IgD-negative memory B cell (primary cell): Measurements from ENCODE around the gene C2CD4A. TPM values are rescaled to one million over a fixed set of nuclear protein-coding genes. Genes with fewer than 3 reads are reported as not detected.

Experiments
- H3K27ac Mint-ChIP-seq, 3 donors: one replicate each; pipeline ENCODE4 v1.8.0; 2020 to 2022; ENCODE audit warnings: mild to moderate bottlenecking in 3 of 3, mixed read lengths in 3 of 3, moderate library complexity in 1 of 3
- H3K27me3 Mint-ChIP-seq: one replicate; pipeline ENCODE4 v1.8.0; 2021; ENCODE audit warnings: mixed read lengths
- H3K36me3 Mint-ChIP-seq: one replicate; pipeline ENCODE4 v1.8.0; 2020; ENCODE audit warnings: mild to moderate bottlenecking, mixed read lengths
- H3K4me1 Mint-ChIP-seq, 3 donors: one replicate each; pipeline ENCODE4 v1.8.0; 2020 to 2022; ENCODE audit warnings: mixed read lengths in 3 of 3, mild to moderate bottlenecking in 1 of 3
- H3K4me3 Mint-ChIP-seq, 4 donors: one replicate each; pipeline ENCODE4 v1.8.0; 2020 to 2022; ENCODE audit warnings: mild to moderate bottlenecking in 4 of 4, mixed read lengths in 4 of 4, moderate library complexity in 3 of 4
- H3K9me3 Mint-ChIP-seq, 3 donors: one replicate each; pipeline ENCODE4 v1.8.0; 2020 to 2021; ENCODE audit warnings: mixed read lengths in 3 of 3, mild to moderate bottlenecking in 1 of 3
- polyA plus RNA-seq: library from polyadenylated mRNA; unstranded; fragments of 300-500 nt; fragmentation: Illumina TruSeq; gene quantifications from one replicate; pipeline ENCODE4 v1.2.3, GENCODE V29; 2021

C2CD4A gene
- polyA plus RNA-seq, 1 donor from 2014 or later: not detected

DNA sequence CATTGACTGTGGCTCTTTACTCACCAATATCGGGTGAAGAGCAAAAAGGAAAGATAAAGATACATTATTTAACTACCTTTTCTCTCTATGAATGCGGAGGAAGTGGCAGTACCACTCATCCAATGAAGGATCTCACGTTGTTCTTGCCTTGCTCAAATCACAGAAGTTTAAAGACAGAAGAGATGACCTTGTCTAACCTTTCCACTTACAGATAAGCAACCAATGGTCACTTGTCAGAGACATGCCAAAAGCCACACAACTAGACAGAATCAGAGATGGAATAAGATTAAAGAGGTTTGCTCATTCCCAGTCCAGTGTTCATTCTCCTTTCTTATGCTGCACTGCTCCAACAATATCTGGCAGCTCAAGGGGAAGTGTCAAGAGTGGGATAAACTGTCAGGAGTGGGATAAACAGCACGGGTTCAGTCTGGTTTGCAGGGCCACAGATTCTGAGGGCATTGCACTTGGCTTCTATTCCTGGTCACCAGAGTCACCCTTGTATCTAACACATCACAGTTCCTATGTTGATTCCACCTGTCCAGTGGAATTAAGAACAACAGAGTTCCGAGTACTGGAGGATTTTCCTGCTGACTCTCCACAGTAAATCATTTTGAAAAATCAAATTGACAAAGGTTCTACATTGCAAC is 13.2 kb upstream of the C2CD4A start:
- H3K4me1 Mint-ChIP-seq: peaks cover 38 to 44% (median 43%) of the 10 kb centered on the region in 3 donors
- H3K9me3 Mint-ChIP-seq: peaks cover 0 to 2% (median 0%) of the 10 kb centered on the region in 3 donors
- H3K4me3 Mint-ChIP-seq: peak overlapping the region in 2 of 4 donors; percentile 19 to 44
- peak overlapping the region in 2 of 3 donors; percentile 2 to 16 for H3K27ac Mint-ChIP-seq
- H3K36me3 Mint-ChIP-seq: peaks cover 4% of the 10 kb centered on the region
- no peaks in the 10 kb centered on the region for H3K27me3 Mint-ChIP-seq

DNA sequence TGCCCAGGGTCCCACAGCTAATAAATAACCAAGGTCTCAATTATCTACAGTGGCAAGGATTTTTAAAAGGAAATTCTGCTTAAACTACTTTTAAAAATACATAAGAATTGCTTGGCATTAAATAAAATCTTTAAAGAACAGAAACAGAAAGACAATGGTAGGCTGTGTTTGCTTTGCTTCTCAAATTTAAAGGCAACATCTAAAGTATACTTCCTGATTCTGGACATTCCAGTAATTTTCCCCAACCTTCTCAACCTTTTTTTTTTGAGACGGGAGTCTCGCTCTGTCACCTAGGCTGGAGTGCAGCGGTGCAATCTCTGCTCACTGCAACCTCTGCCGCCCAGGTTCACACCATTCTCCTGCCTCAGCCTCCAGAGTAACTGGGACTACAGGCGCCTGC is 11.8 kb upstream of the C2CD4A start:
- Mint-ChIP-seq H3K36me3 (peaks cover 2% of the 10 kb centered on the region), H3K4me1 (peaks cover 35 to 45% (median 41%) of the 10 kb centered on the region in 3 donors), H3K4me3 (peak overlapping the region in 2 of 4 donors; percentile 30 to 44), H3K27me3 (no peaks in the 10 kb centered on the region), H3K27ac (peak overlapping the region in 1 of 3 donors; percentile 67), H3K9me3 (no peaks in the 10 kb centered on the region)

DNA sequence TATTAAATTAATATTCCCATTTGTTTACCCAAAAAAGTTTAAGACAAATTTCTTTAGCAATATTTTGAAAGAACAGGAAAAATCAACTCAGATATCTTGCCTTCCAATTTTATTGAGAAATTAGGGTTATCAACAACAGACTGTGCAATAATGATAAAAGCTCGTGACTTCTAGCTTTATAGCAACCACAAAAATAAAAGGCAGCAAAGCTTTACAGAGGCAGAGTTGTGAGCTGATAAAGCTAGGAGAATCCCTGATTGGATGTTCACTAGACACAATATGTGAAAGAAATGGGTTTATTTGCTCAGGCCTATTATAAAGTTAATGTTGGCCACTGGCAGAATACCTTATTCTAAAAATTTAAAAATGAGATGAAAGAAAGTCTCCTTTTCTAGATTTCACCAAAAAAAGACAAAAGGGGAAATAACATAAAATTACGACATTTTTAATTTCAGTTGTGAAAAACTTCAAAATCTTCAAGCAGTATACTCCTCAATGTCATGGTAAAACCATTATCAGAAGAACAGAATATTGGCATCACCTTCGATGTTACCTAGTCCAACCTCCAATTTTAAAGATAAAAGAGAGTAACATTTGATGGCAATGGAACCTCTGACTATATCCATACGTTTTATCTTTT is 9.3 kb upstream of the C2CD4A start:
- peak overlapping the region in 1 of 3 donors; percentile 31 for H3K27ac Mint-ChIP-seq
- H3K27me3 Mint-ChIP-seq: no peaks in the 10 kb centered on the region
- H3K4me3 Mint-ChIP-seq: no peak overlapping the region
- peaks cover 29 to 47% (median 47%) of the 10 kb centered on the region in 3 donors for H3K4me1 Mint-ChIP-seq
- no peaks in the 10 kb centered on the region for H3K9me3 Mint-ChIP-seq
- peaks cover 2% of the 10 kb centered on the region for H3K36me3 Mint-ChIP-seq

DNA sequence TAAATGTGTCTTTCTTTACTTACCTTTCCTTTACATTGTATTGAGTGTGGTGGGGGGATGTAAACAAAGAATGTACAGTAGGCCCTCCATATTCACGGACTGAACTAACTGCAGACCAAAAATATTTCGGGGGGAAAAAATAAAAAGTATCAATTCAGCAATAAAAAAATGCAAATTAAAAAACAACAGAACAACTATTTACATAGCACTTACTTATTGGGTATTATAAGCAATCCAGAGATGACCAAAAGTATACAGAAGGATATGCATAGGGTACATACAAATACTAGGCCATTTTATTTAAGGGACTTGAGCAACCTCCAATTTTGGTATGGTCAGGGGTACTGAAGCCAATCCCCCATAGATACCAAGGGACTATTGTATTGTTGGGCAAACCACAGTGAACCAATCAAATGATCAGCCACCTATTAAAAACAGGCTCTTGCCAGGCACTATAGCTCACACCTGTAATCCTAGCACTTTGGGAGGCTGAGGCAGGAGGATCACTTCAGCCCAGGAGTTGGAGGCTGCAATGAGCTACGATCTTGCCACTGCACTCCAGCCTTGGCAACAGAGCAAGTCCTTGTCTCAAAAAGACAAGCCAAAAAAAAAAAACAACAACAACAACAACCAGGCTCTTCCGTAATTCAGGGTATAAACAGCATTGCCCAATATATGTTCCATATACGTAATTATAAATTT is 8.3 kb upstream of the C2CD4A start:
- peaks cover 2% of the 10 kb centered on the region for H3K36me3 Mint-ChIP-seq
- peak overlapping the region in 2 of 3 donors; percentile 71 to 88 for H3K27ac Mint-ChIP-seq
- no peaks in the 10 kb centered on the region for H3K9me3 Mint-ChIP-seq
- peak overlapping the region in 3 of 4 donors; percentile 74 to 90 (median 84) for H3K4me3 Mint-ChIP-seq
- H3K4me1 Mint-ChIP-seq: peaks cover 24 to 39% (median 39%) of the 10 kb centered on the region in 3 donors
- H3K27me3 Mint-ChIP-seq: no peaks in the 10 kb centered on the region

DNA sequence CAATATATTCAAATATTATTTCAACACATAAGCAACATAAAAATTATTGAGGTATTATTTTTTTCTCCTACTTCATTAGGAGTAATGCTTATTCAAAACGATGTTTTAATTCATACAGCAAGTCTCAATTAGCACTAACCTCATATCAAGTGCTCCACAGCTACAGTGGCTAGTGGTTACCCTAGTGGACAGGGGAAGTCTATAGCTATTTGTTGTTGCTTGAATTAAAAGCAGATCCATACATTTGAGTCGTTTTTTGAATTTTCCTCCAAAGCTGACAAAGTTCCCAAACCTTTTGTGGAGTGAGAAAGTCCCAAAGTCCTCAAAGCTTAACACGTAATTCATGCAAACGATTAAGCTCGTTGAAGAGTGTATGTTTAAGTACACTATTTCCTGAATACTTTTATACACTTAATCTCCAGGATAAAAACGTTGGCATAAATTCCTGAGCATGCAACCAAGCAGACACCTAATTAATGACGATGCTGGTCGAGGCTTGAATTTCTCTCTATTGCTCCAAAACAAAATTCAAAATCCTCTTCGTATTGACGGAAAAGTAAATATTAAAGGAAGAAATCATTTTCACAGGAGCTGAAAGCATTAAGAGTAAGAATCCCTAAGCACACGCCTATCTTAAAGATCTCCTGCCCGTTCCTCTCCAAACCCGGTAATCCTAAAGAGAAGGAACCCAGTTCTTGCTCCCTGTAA is 7.5 kb upstream of the C2CD4A start:
- peaks cover 18 to 34% (median 31%) of the 10 kb centered on the region in 3 donors for H3K4me1 Mint-ChIP-seq
- no peaks in the 10 kb centered on the region for H3K9me3 Mint-ChIP-seq
- no peaks in the 10 kb centered on the region for H3K27me3 Mint-ChIP-seq
- H3K36me3 Mint-ChIP-seq: peaks cover 2% of the 10 kb centered on the region
- H3K27ac Mint-ChIP-seq: peak overlapping the region; percentile 88 to 99 (median 96)
- peak overlapping the region; percentile 90 to 99 (median 96) for H3K4me3 Mint-ChIP-seq

DNA sequence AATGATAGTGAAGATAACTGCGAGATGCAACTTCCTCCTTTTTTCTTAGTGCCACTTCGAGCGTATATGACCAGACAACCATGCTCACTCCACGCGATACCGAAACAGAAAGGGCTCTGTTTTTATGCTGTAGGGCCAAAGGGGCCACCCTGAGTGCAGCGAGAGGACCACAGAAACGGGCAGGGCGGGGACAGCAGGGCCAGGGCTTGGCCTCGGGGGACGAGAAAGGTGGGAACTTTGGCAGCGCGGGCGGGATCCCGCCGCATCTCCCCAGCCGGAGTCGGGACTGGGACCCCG is 7.0 kb upstream of the C2CD4A start:
- Mint-ChIP-seq H3K9me3 (no peaks in the 10 kb centered on the region), H3K36me3 (peaks cover 2% of the 10 kb centered on the region), H3K27ac (peak overlapping the region; percentile 88 to 99 (median 96)), H3K27me3 (no peaks in the 10 kb centered on the region), H3K4me3 (peak overlapping the region; percentile 90 to 99 (median 96)), H3K4me1 (peaks cover 15 to 29% (median 26%) of the 10 kb centered on the region in 3 donors)

DNA sequence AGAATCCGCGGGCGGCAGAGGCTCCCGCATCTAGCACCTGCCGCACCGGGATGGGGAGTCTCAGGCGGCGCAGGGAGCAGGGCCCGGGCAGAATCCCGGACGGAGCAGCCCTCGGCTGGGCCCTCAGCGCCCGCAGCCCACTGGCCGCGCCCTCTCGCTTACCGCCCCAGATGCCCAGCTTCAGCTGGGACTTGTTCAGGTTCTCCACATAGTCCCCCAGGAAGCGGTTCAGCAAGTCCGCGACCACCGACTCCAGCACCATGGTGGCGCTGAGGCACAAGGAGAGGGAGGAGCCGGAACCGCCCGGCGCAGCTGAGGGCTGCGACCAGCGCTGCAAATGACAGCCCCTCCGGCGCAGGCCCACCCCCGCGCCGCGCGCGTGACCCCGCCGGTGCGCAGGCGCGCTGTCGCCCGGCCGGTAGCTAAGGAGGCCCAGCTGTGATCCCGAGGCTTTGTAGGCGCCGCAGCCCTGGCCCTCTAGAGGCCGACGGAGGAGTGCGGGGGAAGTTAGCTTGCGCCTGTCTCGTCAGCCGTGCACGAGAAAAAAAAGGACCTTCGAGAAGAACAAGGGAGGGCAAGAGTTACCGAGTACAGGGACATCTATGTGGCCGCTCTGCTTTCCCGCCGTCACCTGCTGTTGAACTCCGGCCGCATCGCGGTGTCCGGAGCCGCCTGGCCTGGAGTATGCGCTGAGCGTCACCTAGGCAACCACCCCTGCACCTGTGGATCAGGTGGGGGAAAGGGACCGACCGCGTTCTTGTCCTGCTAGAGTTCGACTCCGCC is 6.5 kb upstream of the C2CD4A start, which contains the start of gene VPS13C:
VPS13C (minus strand) TSS at position 335 of the 783 bp plus-strand sequence; CDS start at position 262, 73 bp downstream.
- peaks cover 15 to 26% (median 25%) of the 10 kb centered on the region in 3 donors for H3K4me1 Mint-ChIP-seq
- H3K9me3 Mint-ChIP-seq: no peaks in the 10 kb centered on the region
- peak within 1 kb of the TSS; percentile 94 to 99 (median 98) for H3K4me3 Mint-ChIP-seq
- no peaks in the 10 kb centered on the region for H3K27me3 Mint-ChIP-seq
- peak within 1 kb of the TSS; percentile 88 to 99 (median 96) for H3K27ac Mint-ChIP-seq
- peaks cover 2% of the 10 kb centered on the region for H3K36me3 Mint-ChIP-seq

DNA sequence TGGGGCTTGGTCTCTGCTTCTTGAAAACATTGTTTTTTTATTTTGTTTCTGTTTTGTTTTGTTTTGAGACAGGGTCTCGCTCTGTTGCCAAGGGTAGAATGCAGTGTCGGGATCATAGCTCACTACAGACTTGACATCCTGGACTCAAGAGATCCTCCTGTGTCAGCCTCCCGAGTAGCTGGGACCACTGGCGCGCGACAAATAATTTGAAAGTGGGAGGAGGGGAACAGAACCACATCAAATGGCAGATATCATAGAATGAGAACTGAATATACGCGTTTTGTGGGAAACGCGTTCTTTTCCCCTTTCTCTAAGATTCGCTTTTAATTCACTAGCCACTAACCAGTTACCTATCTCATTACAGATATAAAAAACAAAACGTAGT is 5.9 kb upstream of the C2CD4A start:
- Mint-ChIP-seq H3K27me3 (no peaks in the 10 kb centered on the region), H3K9me3 (no peaks in the 10 kb centered on the region), H3K36me3 (peaks cover 2% of the 10 kb centered on the region), H3K4me3 (peak overlapping the region; percentile 94 to 99 (median 98)), H3K4me1 (peaks cover 10 to 22% (median 21%) of the 10 kb centered on the region in 3 donors), H3K27ac (peak overlapping the region; percentile 88 to 99 (median 96))

DNA sequence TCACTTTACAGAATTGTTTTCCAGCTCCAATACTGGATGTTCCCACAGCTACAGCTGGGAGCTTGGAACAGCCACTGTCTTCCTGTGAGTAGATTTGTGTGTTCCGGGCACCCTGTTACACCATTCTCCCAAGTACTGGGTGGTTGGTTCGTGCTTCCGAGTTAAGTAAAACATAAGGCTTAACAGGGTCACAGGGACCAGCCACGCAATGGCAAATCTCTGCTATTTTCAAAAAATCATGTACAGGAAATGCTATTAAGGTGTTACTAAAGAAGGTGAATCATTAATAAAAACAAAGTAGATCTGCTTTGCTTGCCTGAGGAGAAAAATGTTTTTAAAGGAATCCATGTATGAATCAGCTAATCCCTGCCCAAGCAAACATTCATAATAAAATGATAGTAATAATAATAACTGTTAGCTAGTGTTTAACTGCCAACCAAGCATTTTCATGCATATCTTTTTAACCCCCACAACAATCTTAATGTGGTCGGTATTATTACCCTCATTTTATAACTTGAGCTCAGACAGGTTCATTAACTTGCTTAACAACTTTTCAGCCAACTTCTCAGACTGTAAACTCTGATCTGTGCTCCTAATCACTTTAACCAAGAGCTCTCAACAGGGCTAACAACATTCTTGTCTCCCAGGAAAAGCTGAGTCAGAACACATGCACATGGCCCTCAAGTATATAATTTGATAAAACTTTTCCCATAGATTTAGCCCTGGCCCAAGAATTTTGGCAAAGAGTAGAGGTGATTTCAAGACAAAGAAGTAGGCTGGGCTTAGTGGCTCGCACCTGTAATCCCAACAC is 2.7 kb upstream of the C2CD4A start:
- Mint-ChIP-seq H3K9me3 (no peaks in the 10 kb centered on the region), H3K27ac (peak overlapping the region in 1 of 3 donors; percentile 37), H3K36me3 (no peaks in the 10 kb centered on the region)

DNA sequence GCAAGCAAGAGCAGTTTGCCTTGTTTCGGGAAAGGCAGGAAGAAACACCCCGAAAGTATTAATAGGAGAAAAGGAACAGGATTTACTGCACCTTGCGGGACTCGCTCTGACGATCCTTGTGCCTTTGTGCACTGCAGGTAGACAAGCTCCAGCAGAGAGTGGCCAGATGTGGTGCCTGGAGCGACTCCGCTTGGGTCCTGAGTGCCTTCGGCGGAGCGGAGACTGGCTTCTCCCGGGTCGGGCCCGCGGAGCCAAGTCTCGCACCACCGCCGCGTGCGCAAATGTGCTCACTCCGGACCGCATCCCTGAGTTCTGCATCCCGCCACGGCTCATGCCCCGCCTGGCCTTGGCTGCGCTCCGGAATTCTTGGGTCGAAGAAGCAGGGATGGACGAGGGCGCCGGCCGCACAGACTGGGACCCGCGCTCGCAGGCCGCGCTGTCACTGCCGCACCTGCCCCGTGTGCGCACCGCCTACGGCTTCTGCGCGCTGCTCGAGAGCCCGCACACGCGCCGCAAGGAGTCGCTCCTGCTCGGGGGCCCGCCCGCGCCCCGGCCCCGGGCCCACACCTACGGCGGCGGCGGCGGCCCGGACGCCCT is 769 bp downstream of the C2CD4A start:
- Mint-ChIP-seq H3K36me3 (no peaks in the 10 kb centered on the region), H3K27ac (peak overlapping the region in 1 of 3 donors; percentile 7), H3K4me1 (peaks cover 16 to 21% (median 18%) of the 10 kb centered on the region in 3 donors), H3K4me3 (peak overlapping the region; percentile 84 to 94 (median 88)), H3K27me3 (peaks cover 17% of the 10 kb centered on the region), H3K9me3 (no peaks in the 10 kb centered on the region)

More for the DNA sequence above, 2.7 kb upstream of the C2CD4A start:
- Mint-ChIP-seq H3K4me3 (peak overlapping the region in 1 of 4 donors; percentile 57), H3K4me1 (peaks cover 17 to 38% (median 26%) of the 10 kb centered on the region in 3 donors), H3K27me3 (peaks cover 17% of the 10 kb centered on the region)

DNA sequence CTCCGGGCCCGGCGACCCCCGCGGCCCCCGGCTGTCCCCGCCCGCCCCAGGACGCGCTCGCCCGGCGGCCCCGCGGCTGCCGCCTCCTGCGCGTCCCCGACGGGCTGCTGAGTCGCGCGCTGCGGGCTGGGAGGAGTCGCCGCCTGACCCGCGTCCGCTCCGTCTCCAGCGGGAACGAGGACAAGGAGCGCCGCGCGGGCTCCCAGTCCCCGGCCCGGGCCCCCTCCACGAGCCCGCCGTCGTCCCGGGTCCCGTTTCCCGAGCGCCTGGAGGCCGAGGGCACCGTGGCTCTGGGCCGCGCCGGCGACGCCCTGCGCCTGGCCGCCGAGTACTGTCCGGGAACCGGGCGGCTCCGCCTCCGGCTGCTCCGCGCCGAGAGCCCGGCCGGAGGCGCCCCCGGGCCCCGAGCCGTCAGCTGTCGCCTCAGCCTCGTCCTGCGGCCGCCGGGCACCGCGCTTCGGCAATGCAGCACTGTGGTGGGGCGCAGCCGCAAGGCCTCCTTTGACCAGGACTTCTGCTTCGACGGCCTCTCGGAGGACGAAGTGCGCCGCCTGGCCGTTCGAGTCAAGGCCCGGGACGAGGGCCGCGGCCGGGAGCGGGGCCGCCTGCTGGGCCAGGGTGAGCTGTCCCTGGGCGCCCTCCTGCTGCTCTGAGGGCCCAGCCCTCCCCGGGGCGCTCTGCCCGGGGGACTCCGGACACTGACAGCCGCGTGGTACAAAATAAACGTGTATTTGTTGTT is 1.5 kb downstream of the C2CD4A start:
- H3K4me3 Mint-ChIP-seq: peak overlapping the region; percentile 73 to 90 (median 81)
- H3K36me3 Mint-ChIP-seq: no peaks in the 10 kb centered on the region
- peaks cover 17% of the 10 kb centered on the region for H3K27me3 Mint-ChIP-seq
- H3K9me3 Mint-ChIP-seq: no peaks in the 10 kb centered on the region
- H3K27ac Mint-ChIP-seq: peak overlapping the region in 1 of 3 donors; percentile 70
- H3K4me1 Mint-ChIP-seq: peaks cover 16 to 21% (median 18%) of the 10 kb centered on the region in 3 donors

DNA sequence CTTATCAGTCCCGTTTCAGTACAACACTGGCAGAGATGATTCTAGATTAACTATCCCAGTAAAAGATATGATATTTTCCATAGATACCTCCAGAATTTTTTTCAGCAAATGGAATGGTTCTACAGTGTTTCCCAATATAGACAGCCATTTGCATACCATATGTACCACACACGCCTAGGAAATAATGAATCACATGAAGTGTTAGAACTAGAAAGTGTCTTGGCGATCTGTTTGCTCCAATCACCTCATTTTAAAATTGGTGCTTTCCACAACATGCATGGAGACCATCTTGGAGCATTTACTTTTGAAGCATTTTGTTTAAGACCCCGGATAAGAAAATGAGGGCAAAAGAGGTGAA is 2.0 kb downstream of the C2CD4A start:
- peak overlapping the region in 1 of 3 donors; percentile 70 for H3K27ac Mint-ChIP-seq

More for the DNA sequence above, 2.0 kb downstream of the C2CD4A start:
- H3K27me3 Mint-ChIP-seq: peaks cover 17% of the 10 kb centered on the region
- H3K4me3 Mint-ChIP-seq: peak overlapping the region; percentile 73 to 90 (median 81)
- H3K9me3 Mint-ChIP-seq: no peaks in the 10 kb centered on the region
- peaks cover 16 to 21% (median 18%) of the 10 kb centered on the region in 3 donors for H3K4me1 Mint-ChIP-seq
- no peaks in the 10 kb centered on the region for H3K36me3 Mint-ChIP-seq
